ENCODE data around the gene CLCNKA. TPM values are rescaled to one million over a fixed set of nuclear protein-coding genes. Genes with fewer than 3 reads are reported as not detected.

CLCNKA gene
- total RNA-seq, 2 experiments from 2014 or later, result not detected

- Histone ChIP-seq H3K27ac (ENCODE audit: low read depth, low read length, poor library complexity, severe bottlenecking) (no peak overlapping the region), H3K9me2 (ENCODE audit: insufficient read depth, low read length) (no peaks in the 10 kb centered on the region), H3K4me1 (ENCODE audit: insufficient read depth, low read length, poor library complexity, severe bottlenecking) (peaks cover 9% of the 10 kb centered on the region), H3K9me3 (ENCODE audit: low read length) (no peaks in the 10 kb centered on the region), H3K4me2 (ENCODE audit: low read length) (no peak overlapping the region), H3K36me3 (ENCODE audit: insufficient read depth, low read length) (no peaks in the 10 kb centered on the region), H4K20me1 (ENCODE audit: insufficient read depth, low read length) (no peaks in the 10 kb centered on the region), H3K79me2 (ENCODE audit: insufficient read depth, low read depth, low read length) (no peaks in the 10 kb centered on the region), H3K4me3 (ENCODE audit: low read depth, low read length, poor library complexity, severe bottlenecking) (no peak overlapping the region), H2AFZ (ENCODE audit: low read length) (no peak overlapping the region)
- no peak for DNase-seq (ENCODE audit: low spot score)
- TF ChIP-seq EZH2phosphoT487 (IDR thresholded peaks at IDR 0.05; ENCODE audit: borderline replicate concordance, low read depth, low read length) (no peak), CTCF (conservative IDR thresholded peaks at IDR 0.05; ENCODE audit: low read length) (no peak)
- no TSS peak for BruUV-seq (replicated peaks)
- ChIA-PET POLR2A (no interaction called here), CTCF (ENCODE audit: unreplicated experiment) (no interaction called here)
- intact Hi-C loops (cut with micrococcal nuclease; ENCODE audit: unreplicated experiment), result no loop called here
These were observed 2.8 kb upstream of the CLCNKA start for GRCh38 chr1:16018749-16019643.

DNA sequence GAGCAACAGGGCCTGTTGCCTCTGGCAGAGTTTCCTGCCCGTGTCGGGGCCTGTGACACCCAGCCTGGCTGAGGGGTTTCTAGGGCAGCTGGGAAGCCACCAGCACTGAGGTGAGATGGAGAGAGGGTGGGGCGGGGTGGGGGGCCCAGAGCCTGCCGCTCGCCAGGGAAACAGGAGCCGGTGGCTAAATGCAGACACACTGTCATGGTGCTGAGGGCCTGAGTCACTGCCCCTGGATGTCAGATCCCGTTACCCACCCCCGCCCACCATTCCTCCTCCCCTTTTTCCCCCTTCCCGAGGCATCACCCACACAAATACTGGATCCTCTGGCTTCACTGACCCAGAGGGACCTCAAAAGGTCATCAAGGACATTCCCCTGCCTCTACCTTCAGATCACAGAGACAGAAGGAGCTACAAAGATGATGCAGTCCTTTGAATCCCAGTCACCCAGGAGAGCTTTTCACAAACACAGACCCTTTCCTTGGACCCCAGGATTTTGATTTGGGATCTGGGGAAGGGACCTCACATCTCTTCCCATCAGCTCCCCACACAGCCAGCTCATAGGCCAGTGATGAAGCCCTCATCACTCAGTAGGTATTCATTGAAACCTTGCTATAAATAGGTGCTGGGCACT is 2.1 kb upstream of the CLCNKA start:
- POLR2A ChIA-PET, result interaction anchor here (0.6 kb wide), 1 partner anchor 223 kb away, joined by 4 read pairs; no protein-coding TSS in a partner anchor
- no peak overlapping the region for H2AFZ ChIP-seq (ENCODE audit: low read length)
- BruUV-seq (replicated peaks), result no TSS peak
- no peaks in the 10 kb centered on the region for H3K79me2 ChIP-seq (ENCODE audit: insufficient read depth, low read depth, low read length)
- H3K36me3 ChIP-seq (ENCODE audit: insufficient read depth, low read length), result no peaks in the 10 kb centered on the region
- CTCF ChIA-PET (ENCODE audit: unreplicated experiment), result no interaction called here
- no peaks in the 10 kb centered on the region for H3K9me3 ChIP-seq (ENCODE audit: low read length)
- DNase-seq (ENCODE audit: low spot score), result no peak
- H3K27ac ChIP-seq (ENCODE audit: low read depth, low read length, poor library complexity, severe bottlenecking), result no peak overlapping the region
- H3K4me2 ChIP-seq (ENCODE audit: low read length), result no peak overlapping the region
- peaks cover 3% of the 10 kb centered on the region for H3K4me1 ChIP-seq (ENCODE audit: insufficient read depth, low read length, poor library complexity, severe bottlenecking)
- no peaks in the 10 kb centered on the region for H4K20me1 ChIP-seq (ENCODE audit: insufficient read depth, low read length)
- no peak for TF ChIP-seq CTCF (conservative IDR thresholded peaks at IDR 0.05; ENCODE audit: low read length)
- TF ChIP-seq EZH2phosphoT487 (IDR thresholded peaks at IDR 0.05; ENCODE audit: borderline replicate concordance, low read depth, low read length), result no peak
- no peak overlapping the region for H3K4me3 ChIP-seq (ENCODE audit: low read depth, low read length, poor library complexity, severe bottlenecking)
- intact Hi-C loops (cut with micrococcal nuclease; ENCODE audit: unreplicated experiment), result loop anchor here (2.0 kb wide), 1 partner anchor 23 kb away; the partner anchor contains the start of gene CLCNKB
- H3K9me2 ChIP-seq (ENCODE audit: insufficient read depth, low read length), result no peaks in the 10 kb centered on the region
